Measurements from ENCODE around the gene MARCHF10. TPM values are rescaled to one million over a fixed set of nuclear protein-coding genes. Genes with fewer than 3 reads are reported as not detected.

Gene MARCHF10
- total RNA-seq, 1 experiment from 2014 or later, result not detected

- no peaks in the 10 kb centered on the region for H3K27me3 ChIP-seq
- no peaks in the 10 kb centered on the region for H3K4me1 ChIP-seq
- no peaks in the 10 kb centered on the region for H3K9me3 ChIP-seq (replicated peaks)
- no peak overlapping the region for H3K27ac ChIP-seq
- H3K4me3 ChIP-seq, result no peak overlapping the region
- no peak for DNase-seq
- H3K36me3 ChIP-seq, result no peaks in the 10 kb centered on the region
These were observed 47.2 kb downstream of the MARCHF10 start for GRCh38 chr17:62760945-62761267.

GRCh38 chr17:62760059-62760944 is 47.8 kb downstream of the MARCHF10 start:
- H3K27me3 ChIP-seq, result no peaks in the 10 kb centered on the region; the same call in 1 of the 2 replicates
- no peak for DNase-seq
- no peak overlapping the region for H3K27ac ChIP-seq

GRCh38 chr17:62757500-62757951 is 50.6 kb downstream of the MARCHF10 start:
- H3K4me3 ChIP-seq, result no peak overlapping the region
- H3K36me3 ChIP-seq, result no peaks in the 10 kb centered on the region
- H3K4me1 ChIP-seq, result no peaks in the 10 kb centered on the region
- H3K9me3 ChIP-seq (replicated peaks), result no peaks in the 10 kb centered on the region
- no peak for DNase-seq
- H3K27me3 ChIP-seq, result no peaks in the 10 kb centered on the region; the same call in 1 of the 2 replicates
- no peak overlapping the region for H3K27ac ChIP-seq

More at GRCh38 chr17:62760059-62760944, 47.8 kb downstream of the MARCHF10 start:
- Histone ChIP-seq H3K9me3 (replicated peaks) (no peaks in the 10 kb centered on the region), H3K36me3 (no peaks in the 10 kb centered on the region), H3K4me1 (no peaks in the 10 kb centered on the region), H3K4me3 (no peak overlapping the region)

- Histone ChIP-seq H3K9me3 (replicated peaks) (no peaks in the 10 kb centered on the region), H3K27me3 (no peaks in the 10 kb centered on the region; the same call in 1 of the 2 replicates), H3K4me1 (no peaks in the 10 kb centered on the region), H3K36me3 (no peaks in the 10 kb centered on the region), H3K4me3 (no peak overlapping the region), H3K27ac (no peak overlapping the region)
- DNase-seq, result no peak
These were observed 51.9 kb downstream of the MARCHF10 start for GRCh38 chr17:62756198-62756597.

- Histone ChIP-seq H3K4me1 (no peaks in the 10 kb centered on the region), H3K27ac (no peak overlapping the region), H3K27me3 (no peaks in the 10 kb centered on the region; the same call in 1 of the 2 replicates), H3K9me3 (replicated peaks) (no peaks in the 10 kb centered on the region), H3K36me3 (no peaks in the 10 kb centered on the region), H3K4me3 (no peak overlapping the region)
- DNase-seq, result no peak
These were observed 52.8 kb downstream of the MARCHF10 start for GRCh38 chr17:62755141-62755851.

- Histone ChIP-seq H3K4me1 (no peaks in the 10 kb centered on the region), H3K4me3 (no peak overlapping the region), H3K27ac (no peak overlapping the region), H3K27me3 (no peaks in the 10 kb centered on the region; the same call in 1 of the 2 replicates), H3K36me3 (no peaks in the 10 kb centered on the region), H3K9me3 (replicated peaks) (no peaks in the 10 kb centered on the region)
- DNase-seq, result no peak
These were observed 53.5 kb downstream of the MARCHF10 start for GRCh38 chr17:62754631-62755030.

- no peaks in the 10 kb centered on the region for H3K4me1 ChIP-seq
These were observed 54.6 kb downstream of the MARCHF10 start for GRCh38 chr17:62753562-62753961.

GRCh38 chr17:62751060-62751691 is 56.9 kb downstream of the MARCHF10 start:
- no peak overlapping the region for H3K27ac ChIP-seq
- H3K9me3 ChIP-seq (replicated peaks), result no peaks in the 10 kb centered on the region
- H3K4me1 ChIP-seq, result no peaks in the 10 kb centered on the region
- H3K27me3 ChIP-seq, result peaks cover 6% of the 10 kb centered on the region; the same call in 1 of the 2 replicates
- no peak overlapping the region for H3K4me3 ChIP-seq
- DNase-seq, result no peak
- H3K36me3 ChIP-seq, result no peaks in the 10 kb centered on the region

More at GRCh38 chr17:62753562-62753961, 54.6 kb downstream of the MARCHF10 start:
- Histone ChIP-seq H3K36me3 (no peaks in the 10 kb centered on the region), H3K27me3 (peaks cover 6% of the 10 kb centered on the region; the same call in 1 of the 2 replicates), H3K4me3 (no peak overlapping the region), H3K9me3 (replicated peaks) (no peaks in the 10 kb centered on the region), H3K27ac (no peak overlapping the region)
- no peak for DNase-seq

GRCh38 chr17:62750631-62751051 is 57.5 kb downstream of the MARCHF10 start:
- no peaks in the 10 kb centered on the region for H3K36me3 ChIP-seq
- H3K9me3 ChIP-seq (replicated peaks), result no peaks in the 10 kb centered on the region
- H3K27me3 ChIP-seq, result peaks cover 6% of the 10 kb centered on the region; the same call in 1 of the 2 replicates
- DNase-seq, result peak; percentile 28 to 30
- no peak overlapping the region for H3K27ac ChIP-seq
- H3K4me1 ChIP-seq, result no peaks in the 10 kb centered on the region
- no peak overlapping the region for H3K4me3 ChIP-seq

- no peak overlapping the region for H3K27ac ChIP-seq
- H3K4me3 ChIP-seq, result no peak overlapping the region
- no peaks in the 10 kb centered on the region for H3K9me3 ChIP-seq (replicated peaks)
- DNase-seq, result no peak
- no peaks in the 10 kb centered on the region for H3K36me3 ChIP-seq
- H3K27me3 ChIP-seq, result 0 out of 2 replicates have a peak, but pooled peaks cover 6% of the 10 kb centered on the region
- H3K4me1 ChIP-seq, result no peaks in the 10 kb centered on the region
These were observed 58.2 kb downstream of the MARCHF10 start for GRCh38 chr17:62749926-62750325.

GRCh38 chr17:62746941-62747340 is 61.2 kb downstream of the MARCHF10 start:
- Histone ChIP-seq H3K27me3 (0 out of 2 replicates have a peak, but pooled peaks cover 6% of the 10 kb centered on the region), H3K4me1 (no peaks in the 10 kb centered on the region), H3K36me3 (no peaks in the 10 kb centered on the region), H3K27ac (no peak overlapping the region), H3K4me3 (no peak overlapping the region), H3K9me3 (replicated peaks) (no peaks in the 10 kb centered on the region)
- DNase-seq, result no peak

GRCh38 chr17:62745806-62746205 is 62.3 kb downstream of the MARCHF10 start:
- Histone ChIP-seq H3K4me1 (no peaks in the 10 kb centered on the region), H3K27me3 (0 out of 2 replicates have a peak, but pooled peaks cover 6% of the 10 kb centered on the region), H3K4me3 (no peak overlapping the region), H3K36me3 (no peaks in the 10 kb centered on the region), H3K27ac (no peak overlapping the region), H3K9me3 (replicated peaks) (no peaks in the 10 kb centered on the region)
- no peak for DNase-seq

- Histone ChIP-seq H3K27ac (no peak overlapping the region), H3K36me3 (no peaks in the 10 kb centered on the region), H3K4me3 (no peak overlapping the region), H3K4me1 (no peaks in the 10 kb centered on the region), H3K9me3 (replicated peaks) (no peaks in the 10 kb centered on the region), H3K27me3 (0 out of 2 replicates have a peak, but pooled peaks cover 6% of the 10 kb centered on the region)
- no peak for DNase-seq
These were observed 63.9 kb downstream of the MARCHF10 start for GRCh38 chr17:62744259-62744658.

- Histone ChIP-seq H3K9me3 (replicated peaks) (no peaks in the 10 kb centered on the region), H3K4me1 (no peaks in the 10 kb centered on the region), H3K27ac (no peak overlapping the region), H3K36me3 (no peaks in the 10 kb centered on the region), H3K4me3 (no peak overlapping the region), H3K27me3 (no peaks in the 10 kb centered on the region)
- DNase-seq, result no peak
These were observed 66.8 kb downstream of the MARCHF10 start for GRCh38 chr17:62741290-62741689.
